DOHH2 (cell line): ENCODE results near the gene USP20.

Experiments used
- CTCF ChIP-seq: fragments of 200-600 bp; sonication (generic); IDR thresholded peaks from one replicate; pipeline ENCODE4 v1.5.1; 2014; ENCODE audit warnings: antibody characterized with exemption, mild to moderate bottlenecking, low read depth, low read length; ENCODE audit not compliant: poor library complexity, severe bottlenecking
- EZH2phosphoT487 ChIP-seq: fragments of 200-600 bp; sonication (generic); IDR thresholded peaks from 2 replicates; pipeline ENCODE4 v1.6.1; 2017; ENCODE audit warnings: borderline replicate concordance, mild to moderate bottlenecking, antibody characterized with exemption, low read length, moderate library complexity, mixed read lengths

GRCh38 chr9:129801504-129801903, 33.8 kb upstream of the USP20 start:
- no peak for TF ChIP-seq CTCF
- TF ChIP-seq EZH2phosphoT487 = no peak
